ENCODE results near the gene KLF4.

DNA sequence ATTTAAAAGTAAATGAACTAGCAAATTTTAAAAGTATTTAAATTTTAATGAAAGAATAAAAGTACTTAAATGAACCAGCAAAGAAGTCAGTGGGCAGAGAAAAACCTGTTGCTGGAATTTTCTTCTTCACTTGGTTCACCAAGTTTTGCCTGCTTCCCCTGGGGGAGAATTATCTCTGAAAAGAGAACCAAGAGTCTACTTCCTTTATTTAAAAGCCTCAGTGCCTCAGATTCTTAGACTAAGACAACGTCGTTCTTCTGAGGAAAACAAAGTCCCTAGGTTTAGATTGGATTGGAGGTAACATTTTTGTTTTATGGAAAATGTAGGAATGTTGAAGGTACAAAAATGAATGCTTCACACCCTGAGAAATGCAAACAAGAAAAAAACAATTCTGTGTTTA, 7.4 kb upstream of the KLF4 start:
- TF ChIP-seq, protein P1, sequence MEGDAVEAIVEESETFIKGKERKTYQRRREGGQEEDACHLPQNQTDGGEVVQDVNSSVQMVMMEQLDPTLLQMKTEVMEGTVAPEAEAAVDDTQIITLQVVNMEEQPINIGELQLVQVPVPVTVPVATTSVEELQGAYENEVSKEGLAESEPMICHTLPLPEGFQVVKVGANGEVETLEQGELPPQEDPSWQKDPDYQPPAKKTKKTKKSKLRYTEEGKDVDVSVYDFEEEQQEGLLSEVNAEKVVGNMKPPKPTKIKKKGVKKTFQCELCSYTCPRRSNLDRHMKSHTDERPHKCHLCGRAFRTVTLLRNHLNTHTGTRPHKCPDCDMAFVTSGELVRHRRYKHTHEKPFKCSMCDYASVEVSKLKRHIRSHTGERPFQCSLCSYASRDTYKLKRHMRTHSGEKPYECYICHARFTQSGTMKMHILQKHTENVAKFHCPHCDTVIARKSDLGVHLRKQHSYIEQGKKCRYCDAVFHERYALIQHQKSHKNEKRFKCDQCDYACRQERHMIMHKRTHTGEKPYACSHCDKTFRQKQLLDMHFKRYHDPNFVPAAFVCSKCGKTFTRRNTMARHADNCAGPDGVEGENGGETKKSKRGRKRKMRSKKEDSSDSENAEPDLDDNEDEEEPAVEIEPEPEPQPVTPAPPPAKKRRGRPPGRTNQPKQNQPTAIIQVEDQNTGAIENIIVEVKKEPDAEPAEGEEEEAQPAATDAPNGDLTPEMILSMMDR (IDR thresholded peaks at IDR 0.05), result no peak
- TF ChIP-seq POLR2A (IDR thresholded peaks at IDR 0.05), result no peak

Data from upper lobe of left lung (tissue), 4 donors.